Pulmonary artery endothelial cell (primary cell): ENCODE measurements around the gene VPS33B. TPM values are rescaled to one million over a fixed set of nuclear protein-coding genes. Genes with fewer than 3 reads are reported as not detected.
"Not testable (repeated sequence)": the region's sequence is repeated elsewhere in the genome, so short reads cannot be mapped to it uniquely, and the experiment has no call there.

Source experiments
- DNase-seq: peaks from one replicate; pipeline ENCODE4 v3.0.0-alpha.2; 2011; ENCODE audit warnings: low read depth, low spot score
- total RNA-seq: library from RNA; depleted of rRNA; stranded (reverse); fragments of >200 nt; gene quantifications from 2 replicates; pipeline ENCODE4 v1.2.3, GENCODE V29; 2014

The VPS33B gene
- total RNA-seq, 1 donor from 2014 or later, result 14.1 TPM

GRCh38 chr15:91032919-91033803, 10.8 kb upstream of the VPS33B start:
- no peak for DNase-seq

- no peak for DNase-seq
Observed at GRCh38 chr15:91031796-91032195, 9.4 kb upstream of the VPS33B start.

GRCh38 chr15:91027677-91028076, 5.3 kb upstream of the VPS33B start:
- DNase-seq, result no peak

- DNase-seq, result no peak
Observed at GRCh38 chr15:91023720-91024119, 1.3 kb upstream of the VPS33B start.

GRCh38 chr15:91022832-91023129, 387 bp upstream of the VPS33B start:
- no peak for DNase-seq

GRCh38 chr15:91021516-91022074, 799 bp downstream of the VPS33B start:
- DNase-seq, result no peak

GRCh38 chr15:91018158-91018557, 4.2 kb downstream of the VPS33B start:
- DNase-seq, result no peak

GRCh38 chr15:91017716-91018115, 4.7 kb downstream of the VPS33B start:
- DNase-seq, result no peak

- DNase-seq, result not testable (repeated sequence)
Observed at GRCh38 chr15:91013701-91014100, 8.7 kb downstream of the VPS33B start.

GRCh38 chr15:91007266-91007665, 15.1 kb downstream of the VPS33B start:
- no peak for DNase-seq

- no peak for DNase-seq
Observed at GRCh38 chr15:91001209-91001608, 21.2 kb downstream of the VPS33B start.

- DNase-seq, result no peak
Observed at GRCh38 chr15:90998737-90999136, 23.7 kb downstream of the VPS33B start.

- peak; percentile 85 for DNase-seq
Observed at GRCh38 chr15:90994417-90995311, 27.7 kb downstream of the VPS33B start, which contains the start of gene PRC1. Gene PRC1 (minus strand): TSS chr15:90994535. CDS start chr15:90994417, 118 bp downstream.

- DNase-seq, result no peak
Observed at GRCh38 chr15:90994059-90994416, 28.4 kb downstream of the VPS33B start.

- DNase-seq, result no peak
Observed at GRCh38 chr15:90991587-90992285, 30.7 kb downstream of the VPS33B start.

GRCh38 chr15:90990446-90990845, 31.9 kb downstream of the VPS33B start:
- no peak for DNase-seq

GRCh38 chr15:90989040-90989768, 33.2 kb downstream of the VPS33B start:
- no peak for DNase-seq

GRCh38 chr15:90988296-90988695, 34.1 kb downstream of the VPS33B start:
- peak; percentile 8 for DNase-seq

GRCh38 chr15:90987561-90988141, 34.7 kb downstream of the VPS33B start:
- DNase-seq, result no peak

GRCh38 chr15:90986790-90987507, 35.4 kb downstream of the VPS33B start:
- DNase-seq, result no peak
